Central memory CD8-positive, alpha-beta T cell (primary cell): ENCODE data around the gene DNAH7.

Experiments
- ATAC-seq: fragments of 150-1000 bp; cut with Tn5 transposase; replicated peaks from 2 replicates; pipeline ENCODE4 v1.10.0; 2022; ENCODE audit warnings: mild to moderate bottlenecking, moderate FRiP score, moderate number of reproducible peaks; ENCODE audit not compliant: poor library complexity, severe bottlenecking; ENCODE audit errors: extremely low read depth
- DNase-seq, 2 donors: peaks; one replicate each; pipeline ENCODE4 v3.0.0; 2021; ENCODE audit warnings: low spot score in 2 of 2
- H3K27ac Mint-ChIP-seq: one replicate; pipeline ENCODE4 v1.8.0; 2022; ENCODE audit warnings: low read depth, mild to moderate bottlenecking, moderate library complexity, mixed read lengths
- H3K27me3 Mint-ChIP-seq: one replicate; pipeline ENCODE4 v1.8.0; 2022; ENCODE audit warnings: mixed read lengths
- H3K36me3 Mint-ChIP-seq: one replicate; pipeline ENCODE4 v1.8.0; 2022; ENCODE audit warnings: mild to moderate bottlenecking, moderate library complexity, mixed read lengths; ENCODE audit not compliant: insufficient read depth
- H3K4me1 Mint-ChIP-seq: one replicate; pipeline ENCODE4 v1.8.0; 2022; ENCODE audit warnings: mixed read lengths
- H3K4me3 Mint-ChIP-seq: one replicate; pipeline ENCODE4 v1.8.0; 2022; ENCODE audit warnings: mild to moderate bottlenecking, moderate library complexity, mixed read lengths
- H3K9me3 Mint-ChIP-seq: one replicate; pipeline ENCODE4 v1.8.0; 2022; ENCODE audit warnings: mixed read lengths

Gene DNAH7

DNA sequence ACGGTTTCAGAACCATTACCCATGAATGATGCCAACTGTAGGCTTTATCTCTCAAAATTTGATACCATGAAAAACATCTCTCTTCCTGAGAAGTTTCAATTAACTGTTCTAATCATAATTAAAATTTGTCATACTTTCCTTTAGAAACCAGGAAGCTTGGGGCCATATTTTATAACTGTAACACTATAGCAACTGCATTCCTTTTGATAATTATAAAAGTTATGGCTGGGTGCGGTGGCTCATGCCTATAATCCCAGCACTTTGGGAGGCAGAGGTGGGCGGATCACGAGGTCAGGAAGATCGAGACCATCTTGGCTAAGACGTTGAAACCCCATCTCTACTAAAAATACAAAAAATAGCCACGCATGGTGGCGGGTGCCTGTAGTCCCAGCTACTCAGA lies 70.6 kb downstream of the DNAH7 start:
- DNase-seq (no peak), ATAC-seq (no peak)
- no peak overlapping the region for H3K4me3 Mint-ChIP-seq
- H3K9me3 Mint-ChIP-seq: no peaks in the 10 kb centered on the region
- no peak overlapping the region for H3K27ac Mint-ChIP-seq
- no peaks in the 10 kb centered on the region for H3K36me3 Mint-ChIP-seq
- peaks cover 37% of the 10 kb centered on the region for H3K27me3 Mint-ChIP-seq
- H3K4me1 Mint-ChIP-seq: no peaks in the 10 kb centered on the region

DNA sequence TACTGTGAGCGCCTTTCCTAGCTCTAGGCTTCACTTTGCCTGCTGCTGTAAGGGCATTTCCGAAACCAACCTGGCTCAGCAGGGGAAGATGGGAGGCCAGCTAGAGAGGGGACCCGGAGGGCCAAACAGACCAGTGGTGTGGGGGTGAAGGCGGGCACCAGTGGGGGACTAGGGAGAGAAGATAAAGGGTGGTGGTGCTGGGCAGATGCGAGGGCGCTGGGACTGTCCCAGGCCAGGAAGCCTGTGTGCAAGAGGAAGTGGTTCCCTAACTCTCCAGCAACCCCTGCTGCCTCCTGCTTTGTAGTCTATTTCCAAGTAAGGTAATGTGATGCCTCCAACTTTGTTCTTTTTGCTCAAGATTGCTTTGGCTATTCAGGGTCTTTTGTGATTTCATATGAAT lies 73.1 kb downstream of the DNAH7 start:
- no peak for DNase-seq
- no peak overlapping the region for H3K4me3 Mint-ChIP-seq
- H3K27ac Mint-ChIP-seq: no peak overlapping the region
- no peaks in the 10 kb centered on the region for H3K9me3 Mint-ChIP-seq
- ATAC-seq: no peak
- H3K27me3 Mint-ChIP-seq: peaks cover 43% of the 10 kb centered on the region
- no peaks in the 10 kb centered on the region for H3K36me3 Mint-ChIP-seq
- H3K4me1 Mint-ChIP-seq: no peaks in the 10 kb centered on the region

DNA sequence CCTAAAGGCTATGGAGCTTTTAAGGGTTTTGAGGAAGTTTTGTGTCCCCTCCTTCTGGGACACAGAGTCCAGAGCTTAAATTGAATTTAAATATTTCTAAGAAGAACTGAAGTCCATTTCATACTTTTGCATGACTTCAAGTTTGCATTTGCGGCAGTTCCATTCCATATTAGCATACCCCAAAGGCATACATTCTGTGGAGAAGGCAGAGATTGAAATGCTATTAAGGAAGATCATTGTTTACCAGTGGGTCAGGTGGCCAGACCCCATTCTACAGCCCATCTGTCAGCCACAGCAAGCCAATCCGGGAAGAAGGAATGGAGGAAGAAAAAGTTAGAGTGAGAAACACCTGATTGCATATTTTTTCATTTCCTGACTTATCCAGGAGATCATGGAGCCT lies 75.0 kb downstream of the DNAH7 start:
- ATAC-seq (no peak), DNase-seq (no peak)
- no peaks in the 10 kb centered on the region for H3K4me1 Mint-ChIP-seq
- H3K27ac Mint-ChIP-seq: no peak overlapping the region
- H3K4me3 Mint-ChIP-seq: no peak overlapping the region
- H3K36me3 Mint-ChIP-seq: no peaks in the 10 kb centered on the region
- no peaks in the 10 kb centered on the region for H3K9me3 Mint-ChIP-seq
- H3K27me3 Mint-ChIP-seq: peaks cover 42% of the 10 kb centered on the region

DNA sequence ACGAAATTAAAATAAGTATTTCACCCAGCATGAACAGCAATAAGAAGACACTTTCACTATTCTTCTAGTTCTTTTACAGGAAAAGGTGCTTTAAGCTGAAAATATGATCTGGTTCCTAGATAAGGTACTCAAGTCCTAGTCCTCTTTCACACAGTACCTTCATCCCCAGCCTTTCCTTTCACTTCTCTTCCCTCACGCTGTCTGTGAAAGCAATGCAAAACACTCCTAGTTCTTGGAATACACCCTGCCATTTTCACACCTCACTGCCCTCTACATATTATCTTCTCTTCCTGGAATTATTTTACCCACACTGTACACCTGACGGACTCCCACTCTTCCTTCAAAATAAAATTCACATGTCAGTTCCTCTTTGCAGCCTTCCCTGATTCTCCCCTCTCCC lies 82.9 kb downstream of the DNAH7 start:
- no peak overlapping the region for H3K4me3 Mint-ChIP-seq

DNA sequence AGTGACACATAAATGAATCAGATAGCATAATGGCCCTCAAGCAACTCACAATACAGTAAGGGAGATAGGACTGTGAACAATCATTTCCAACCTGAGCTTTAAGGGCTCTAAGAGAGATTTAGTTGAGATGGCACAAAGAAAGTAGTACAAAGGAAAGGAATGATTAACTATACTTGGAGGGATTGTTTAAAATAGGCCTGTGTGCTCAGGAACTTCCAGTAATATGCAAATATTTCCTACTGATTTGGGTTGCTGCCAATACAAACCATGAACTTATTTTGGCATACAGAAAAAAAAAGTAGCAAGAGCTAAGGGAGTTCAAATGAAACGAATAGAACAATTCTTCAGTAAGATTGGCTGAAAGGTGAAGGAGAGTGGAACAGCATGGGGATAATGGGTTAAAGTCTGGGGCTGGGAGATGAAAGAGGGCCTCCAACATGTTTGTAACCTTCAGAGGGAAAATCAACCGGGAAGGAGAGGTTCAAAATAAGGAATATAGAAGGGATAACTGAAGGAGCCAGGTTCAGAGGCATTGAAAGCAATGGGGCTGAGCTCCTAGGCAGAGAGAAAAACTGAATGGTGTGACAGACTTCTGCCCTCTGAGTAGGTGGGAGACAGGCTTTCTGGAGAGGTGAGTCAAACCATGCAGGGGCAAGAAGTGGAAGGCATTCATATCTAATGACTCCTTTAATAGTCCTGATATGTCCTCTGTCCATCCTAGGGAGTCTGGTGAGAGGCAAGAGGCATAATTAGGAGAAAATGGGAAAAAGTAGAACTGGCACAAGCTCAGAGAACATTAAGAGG lies 83.5 kb downstream of the DNAH7 start:
- no peaks in the 10 kb centered on the region for H3K4me1 Mint-ChIP-seq

More for the DNA sequence above, 82.9 kb downstream of the DNAH7 start:
- H3K27me3 Mint-ChIP-seq: peaks cover 17% of the 10 kb centered on the region
- no peak overlapping the region for H3K27ac Mint-ChIP-seq
- H3K9me3 Mint-ChIP-seq: no peaks in the 10 kb centered on the region
- H3K36me3 Mint-ChIP-seq: no peaks in the 10 kb centered on the region
- no peaks in the 10 kb centered on the region for H3K4me1 Mint-ChIP-seq
- ATAC-seq: no peak
- DNase-seq: no peak

DNA sequence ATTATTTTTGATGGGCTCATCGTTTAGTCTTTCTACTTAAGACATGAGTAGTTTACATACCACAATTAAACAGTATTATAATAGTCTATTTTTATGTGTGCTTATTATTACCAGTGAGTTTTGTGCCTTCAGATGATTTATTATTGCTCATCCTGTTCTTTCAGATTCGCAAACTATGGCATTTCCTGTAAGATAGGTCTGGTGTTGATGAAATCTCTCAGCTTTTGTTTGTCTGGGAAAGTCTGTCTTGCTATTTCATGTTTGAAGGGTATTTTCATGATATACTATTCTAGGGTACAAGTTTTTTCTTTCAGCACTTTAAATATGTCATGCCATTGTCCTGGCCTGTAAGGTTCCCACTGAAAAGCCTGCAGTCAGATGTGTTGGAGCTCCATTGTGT lies 101.3 kb downstream of the DNAH7 start:
- Mint-ChIP-seq H3K4me1 (no peaks in the 10 kb centered on the region), H3K27me3 (peaks cover 62% of the 10 kb centered on the region), H3K9me3 (no peaks in the 10 kb centered on the region), H3K36me3 (peaks cover 2% of the 10 kb centered on the region), H3K4me3 (no peak overlapping the region), H3K27ac (no peak overlapping the region)
- no peak for DNase-seq
- no peak for ATAC-seq

More for the DNA sequence above, 83.5 kb downstream of the DNAH7 start:
- H3K27me3 Mint-ChIP-seq: peaks cover 15% of the 10 kb centered on the region
- no peaks in the 10 kb centered on the region for H3K9me3 Mint-ChIP-seq
- H3K4me3 Mint-ChIP-seq: no peak overlapping the region
- H3K36me3 Mint-ChIP-seq: no peaks in the 10 kb centered on the region
- DNase-seq (no peak), ATAC-seq (no peak)
- no peak overlapping the region for H3K27ac Mint-ChIP-seq

DNA sequence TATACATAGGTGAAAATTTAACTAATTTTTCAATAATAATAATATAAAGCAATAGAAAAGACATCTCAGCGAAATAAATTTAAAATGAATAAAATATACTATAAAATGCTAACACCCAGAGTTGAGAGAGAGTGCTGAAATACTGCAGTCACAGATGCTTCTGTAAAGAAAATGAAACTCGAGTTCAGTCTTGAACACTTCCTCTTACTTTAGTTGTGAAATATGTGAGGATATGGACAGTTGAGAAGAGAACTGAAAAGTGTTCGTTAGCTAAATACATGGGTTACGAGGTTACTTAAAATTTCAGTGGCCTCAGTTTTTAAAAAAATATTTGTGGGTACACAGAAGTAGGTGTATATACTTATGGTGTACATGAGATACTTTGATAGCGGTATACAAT lies 106.8 kb downstream of the DNAH7 start:
- H3K27ac Mint-ChIP-seq: no peak overlapping the region
- peaks cover 81% of the 10 kb centered on the region for H3K27me3 Mint-ChIP-seq
- DNase-seq (no peak), ATAC-seq (no peak)
- H3K4me3 Mint-ChIP-seq: no peak overlapping the region
- H3K36me3 Mint-ChIP-seq: no peaks in the 10 kb centered on the region
- no peaks in the 10 kb centered on the region for H3K9me3 Mint-ChIP-seq
- no peaks in the 10 kb centered on the region for H3K4me1 Mint-ChIP-seq

DNA sequence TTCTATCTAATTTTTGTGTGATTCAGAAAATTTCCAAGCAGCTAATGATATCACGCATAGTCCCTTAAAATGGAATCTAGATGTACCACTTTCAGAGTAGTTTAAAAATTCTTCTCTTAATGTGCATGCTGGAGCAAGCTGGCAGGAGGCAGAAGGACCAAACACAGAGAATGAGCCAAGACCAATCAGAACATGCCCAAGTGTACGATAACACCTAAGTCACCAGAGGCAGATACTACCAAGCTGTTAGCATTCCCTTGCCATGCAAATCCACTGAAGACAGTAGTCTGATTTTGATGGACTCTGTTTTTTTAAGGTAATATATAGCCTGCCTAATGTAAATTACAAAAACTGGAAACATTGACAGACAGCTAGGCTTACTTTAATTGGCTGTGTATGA lies 109.3 kb downstream of the DNAH7 start:
- no peak for DNase-seq

DNA sequence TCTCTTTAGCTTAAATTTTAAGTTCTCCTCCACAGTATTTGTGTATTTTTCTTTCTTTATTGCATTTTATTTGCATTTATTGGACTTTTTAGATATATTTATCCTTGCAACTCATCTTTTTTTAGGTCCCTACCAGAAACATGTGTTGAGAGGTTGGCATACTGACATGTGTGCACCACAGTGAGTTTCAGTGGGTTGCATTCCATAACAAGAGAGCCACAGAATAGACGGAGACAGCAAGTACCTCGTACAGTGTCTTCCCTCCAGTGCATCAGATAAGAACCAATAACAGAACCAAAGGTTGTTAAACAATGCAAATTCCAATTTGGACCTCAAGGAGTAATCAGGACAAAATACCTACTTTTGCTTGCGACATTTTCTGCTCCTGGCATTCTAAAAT lies 111.9 kb downstream of the DNAH7 start:
- no peak overlapping the region for H3K4me3 Mint-ChIP-seq
- peaks cover 56% of the 10 kb centered on the region for H3K27me3 Mint-ChIP-seq
- no peaks in the 10 kb centered on the region for H3K36me3 Mint-ChIP-seq
- DNase-seq (no peak), ATAC-seq (no peak)
- H3K4me1 Mint-ChIP-seq: no peaks in the 10 kb centered on the region
- H3K9me3 Mint-ChIP-seq: peaks cover 5% of the 10 kb centered on the region
- no peak overlapping the region for H3K27ac Mint-ChIP-seq

More for the DNA sequence above, 109.3 kb downstream of the DNAH7 start:
- ATAC-seq: no peak
- H3K27me3 Mint-ChIP-seq: peaks cover 66% of the 10 kb centered on the region
- H3K36me3 Mint-ChIP-seq: no peaks in the 10 kb centered on the region
- no peaks in the 10 kb centered on the region for H3K9me3 Mint-ChIP-seq
- H3K4me3 Mint-ChIP-seq: no peak overlapping the region
- H3K27ac Mint-ChIP-seq: no peak overlapping the region
- no peaks in the 10 kb centered on the region for H3K4me1 Mint-ChIP-seq

DNA sequence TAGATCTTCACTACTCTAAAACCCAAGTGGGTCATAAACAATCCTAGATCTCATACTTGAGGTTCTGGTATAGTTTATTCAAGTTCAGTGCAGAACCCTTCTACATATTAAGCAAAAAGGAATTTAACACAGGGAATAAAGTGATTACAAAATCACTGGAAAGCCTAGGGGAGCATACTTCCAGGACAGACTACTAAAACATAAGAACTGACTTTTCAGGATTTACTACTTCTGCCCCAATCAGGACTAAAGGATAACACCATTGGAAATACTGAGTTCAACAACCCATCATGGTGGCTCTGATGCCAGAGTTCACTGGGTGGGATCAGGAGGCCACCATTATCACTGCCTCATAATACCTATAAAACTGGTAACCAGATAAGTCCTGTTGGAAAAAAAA lies 123.6 kb downstream of the DNAH7 start:
- Mint-ChIP-seq H3K9me3 (peaks cover 5% of the 10 kb centered on the region), H3K27me3 (peaks cover 27% of the 10 kb centered on the region), H3K27ac (no peak overlapping the region), H3K36me3 (no peaks in the 10 kb centered on the region), H3K4me3 (no peak overlapping the region), H3K4me1 (no peaks in the 10 kb centered on the region)
- no peak for DNase-seq
- no peak for ATAC-seq

DNA sequence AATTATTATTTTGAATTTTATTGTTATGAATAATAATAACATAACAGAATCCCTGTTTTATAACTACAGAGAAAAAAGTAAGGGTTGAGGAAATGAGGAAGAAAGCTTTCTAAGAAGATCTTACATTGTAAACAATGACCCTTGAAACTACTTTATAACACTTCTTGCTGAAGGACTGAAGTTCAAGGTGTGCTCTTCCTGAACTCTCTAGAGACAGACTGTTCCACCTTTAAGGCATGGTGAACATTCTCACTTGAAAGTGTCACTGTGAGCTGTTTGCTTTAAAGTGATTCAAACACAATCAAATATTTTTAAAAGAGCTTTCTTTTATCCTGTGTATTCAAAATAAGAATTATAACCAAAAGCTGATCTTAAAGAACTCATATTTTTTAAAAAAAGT lies 131.5 kb downstream of the DNAH7 start:
- Mint-ChIP-seq H3K27me3 (peaks cover 51% of the 10 kb centered on the region), H3K9me3 (peaks cover 3% of the 10 kb centered on the region), H3K36me3 (no peaks in the 10 kb centered on the region), H3K27ac (no peak overlapping the region), H3K4me1 (no peaks in the 10 kb centered on the region), H3K4me3 (no peak overlapping the region)
- ATAC-seq (no peak), DNase-seq (no peak)

DNA sequence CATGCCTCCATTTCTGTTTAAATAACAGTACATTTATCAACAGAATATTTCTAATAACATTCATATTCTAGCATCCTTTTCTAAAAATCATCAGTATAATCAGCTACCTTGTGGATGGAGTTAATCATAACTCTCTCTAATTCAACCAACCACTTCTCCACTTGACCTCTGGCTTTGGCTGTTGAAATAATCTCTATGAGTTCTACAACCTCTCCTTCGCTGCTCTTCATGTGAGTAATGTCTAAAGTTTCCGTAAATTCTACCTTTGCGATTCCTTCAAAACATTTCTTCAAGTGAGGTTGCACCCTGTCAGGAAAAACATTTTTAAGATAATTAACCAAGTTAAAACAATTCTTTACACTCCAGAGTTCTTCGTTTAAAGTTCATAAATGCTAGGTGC lies 134.2 kb downstream of the DNAH7 start:
- DNase-seq (no peak), ATAC-seq (no peak)
- Mint-ChIP-seq H3K36me3 (no peaks in the 10 kb centered on the region), H3K27me3 (peaks cover 42% of the 10 kb centered on the region), H3K4me3 (no peak overlapping the region), H3K9me3 (no peaks in the 10 kb centered on the region), H3K4me1 (no peaks in the 10 kb centered on the region), H3K27ac (no peak overlapping the region)

DNA sequence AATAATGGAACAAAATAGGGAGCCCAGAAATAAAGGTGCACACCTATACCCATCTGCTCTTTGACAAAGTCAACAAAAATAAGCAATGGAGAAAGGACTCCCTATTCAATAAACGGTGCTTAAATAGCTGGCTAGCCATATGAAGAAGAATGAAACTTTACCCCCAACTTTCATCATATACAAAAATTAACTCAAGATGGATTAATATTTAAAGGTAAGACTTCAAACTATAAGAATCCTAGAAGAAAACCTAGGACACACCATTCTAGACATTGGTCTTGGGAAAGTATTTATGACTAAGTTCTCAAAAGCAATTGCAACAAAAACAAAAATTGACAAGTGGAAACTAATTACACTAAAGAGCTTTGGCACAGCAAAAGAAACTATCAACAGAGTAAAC lies 139.1 kb downstream of the DNAH7 start:
- H3K4me3 Mint-ChIP-seq: no peak overlapping the region
- H3K36me3 Mint-ChIP-seq: no peaks in the 10 kb centered on the region
- H3K4me1 Mint-ChIP-seq: no peaks in the 10 kb centered on the region
- DNase-seq (no peak), ATAC-seq (no peak)
- peaks cover 36% of the 10 kb centered on the region for H3K27me3 Mint-ChIP-seq
- no peaks in the 10 kb centered on the region for H3K9me3 Mint-ChIP-seq
- no peak overlapping the region for H3K27ac Mint-ChIP-seq
